Measurements from ENCODE around the gene CHD2. TPM values are rescaled to one million over a fixed set of nuclear protein-coding genes. Genes with fewer than 3 reads are reported as not detected.

CHD2 gene
- total RNA-seq, 1 experiment from 2014 or later: 63.3 TPM

DNA sequence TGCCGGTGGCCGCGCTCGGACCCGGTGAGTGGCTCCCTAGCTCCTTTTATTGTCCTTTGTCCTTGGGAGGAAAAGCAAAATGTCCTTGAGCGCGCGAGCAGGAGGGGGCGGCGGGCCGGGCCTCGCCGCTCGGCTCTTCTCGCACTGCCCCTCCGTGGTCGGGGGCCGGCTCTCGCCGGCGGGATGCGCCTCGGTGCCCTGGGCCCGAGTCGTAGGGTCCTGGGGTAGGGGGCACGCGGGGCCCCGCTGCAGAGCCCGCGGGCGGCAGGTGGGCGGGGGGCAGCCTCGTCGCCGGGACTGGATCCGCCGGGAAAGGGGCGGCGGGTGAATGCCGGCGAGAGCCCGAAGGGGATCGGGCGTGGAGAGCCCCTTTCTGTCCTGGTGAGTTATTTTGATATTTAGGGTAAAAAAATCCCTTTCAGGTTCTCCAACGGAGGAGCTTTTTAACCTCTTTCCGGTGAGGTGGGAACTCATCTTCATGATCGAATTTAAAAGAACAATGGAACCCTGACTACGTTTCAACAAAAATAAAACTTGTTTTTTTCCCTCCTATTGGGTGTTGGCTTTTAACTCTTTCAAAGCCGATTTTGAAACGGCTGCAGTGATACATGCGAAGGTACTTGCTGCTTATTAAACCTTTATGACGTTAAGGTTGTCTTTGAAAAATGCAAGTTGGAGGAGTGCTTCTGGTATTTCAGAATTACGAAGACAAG, 16.8 kb upstream of the CHD2 start:
- Histone ChIP-seq H3K9me3 (ENCODE audit: control insufficient read depth, low read depth, low read length) (no peaks in the 10 kb centered on the region), H2AFZ (ENCODE audit: low read length) (no peak overlapping the region), H3K56ac (ENCODE audit: insufficient read length, low read depth, low read length) (peak overlapping the region; percentile 57), H3K9ac (ENCODE audit: extremely low read depth, insufficient read length, low read length) (peak overlapping the region; percentile 100), H3T11ph (ENCODE audit: low read length) (no peak overlapping the region), H2BK20ac (ENCODE audit: low read depth, low read length, poor library complexity, severe bottlenecking) (no peak overlapping the region), H3K4me1 (ENCODE audit: insufficient read depth, low read length) (peaks cover 6% of the 10 kb centered on the region; the same call in 1 of the 2 replicates), H2BK120ac (ENCODE audit: low read depth, low read length, poor library complexity, severe bottlenecking) (no peak overlapping the region), H3K79me2 (ENCODE audit: insufficient read depth, low read length) (peaks cover 20% of the 10 kb centered on the region; the same call in 1 of the 2 replicates), H4K20me1 (ENCODE audit: control insufficient read depth, insufficient read depth, insufficient read length) (no peaks in the 10 kb centered on the region), H3K27me3 (ENCODE audit: insufficient read depth, low read length) (no peaks in the 10 kb centered on the region), H2BK15ac (ENCODE audit: low read depth, low read length) (no peak overlapping the region), H4K91ac (ENCODE audit: insufficient read length, low read depth, low read length) (no peak overlapping the region), H3K4ac (ENCODE audit: low read depth, low read length) (no peak overlapping the region), H2BK5ac (ENCODE audit: insufficient read length, low read length) (no peak overlapping the region), H3K4me2 (ENCODE audit: insufficient read depth, insufficient read length, low read length) (peak overlapping the region; percentile 59), H2AK5ac (ENCODE audit: insufficient read length, low read length) (no peak overlapping the region), H3K14ac (ENCODE audit: insufficient read depth, low read length) (peak overlapping the region; percentile 94), H3K23ac (ENCODE audit: insufficient read length, low read depth, low read length) (no peak overlapping the region), H3K23me2 (ENCODE audit: insufficient read length, low read depth, low read length, poor library complexity, severe bottlenecking) (peaks cover 4% of the 10 kb centered on the region), H2BK12ac (ENCODE audit: insufficient read length, low read depth, low read length) (no peak overlapping the region), H3K79me1 (ENCODE audit: insufficient read depth, low read depth, low read length, poor library complexity, severe bottlenecking) (no peaks in the 10 kb centered on the region), H4K5ac (ENCODE audit: insufficient read length, low read depth, low read length) (no peak overlapping the region), H4K8ac (replicated peaks; ENCODE audit: insufficient read length, low read depth, low read length) (no peak overlapping the region), H3K27ac (ENCODE audit: insufficient read length, low read depth, low read length) (peak overlapping the region; percentile 73), H3K18ac (ENCODE audit: insufficient read length, low read depth, low read length) (peak overlapping the region; percentile 63)
- TF ChIP-seq, protein P1, sequence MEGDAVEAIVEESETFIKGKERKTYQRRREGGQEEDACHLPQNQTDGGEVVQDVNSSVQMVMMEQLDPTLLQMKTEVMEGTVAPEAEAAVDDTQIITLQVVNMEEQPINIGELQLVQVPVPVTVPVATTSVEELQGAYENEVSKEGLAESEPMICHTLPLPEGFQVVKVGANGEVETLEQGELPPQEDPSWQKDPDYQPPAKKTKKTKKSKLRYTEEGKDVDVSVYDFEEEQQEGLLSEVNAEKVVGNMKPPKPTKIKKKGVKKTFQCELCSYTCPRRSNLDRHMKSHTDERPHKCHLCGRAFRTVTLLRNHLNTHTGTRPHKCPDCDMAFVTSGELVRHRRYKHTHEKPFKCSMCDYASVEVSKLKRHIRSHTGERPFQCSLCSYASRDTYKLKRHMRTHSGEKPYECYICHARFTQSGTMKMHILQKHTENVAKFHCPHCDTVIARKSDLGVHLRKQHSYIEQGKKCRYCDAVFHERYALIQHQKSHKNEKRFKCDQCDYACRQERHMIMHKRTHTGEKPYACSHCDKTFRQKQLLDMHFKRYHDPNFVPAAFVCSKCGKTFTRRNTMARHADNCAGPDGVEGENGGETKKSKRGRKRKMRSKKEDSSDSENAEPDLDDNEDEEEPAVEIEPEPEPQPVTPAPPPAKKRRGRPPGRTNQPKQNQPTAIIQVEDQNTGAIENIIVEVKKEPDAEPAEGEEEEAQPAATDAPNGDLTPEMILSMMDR (conservative IDR thresholded peaks at IDR 0.05): no peak
- H3K27ac Mint-ChIP-seq: peak overlapping the region; percentile 96 to 98 (median 96)
- no CpG with 5 or more reads among the region's 53 CpGs for WGBS (ENCODE audit: extremely low coverage, insufficient read length, low lambda C conversion rate)
- H3K4me1 Mint-ChIP-seq: peaks cover 54% of the 10 kb centered on the region in 2 experiments
- peaks cover 45 to 50% (median 48%) of the 10 kb centered on the region in 3 experiments for H3K36me3 Mint-ChIP-seq (ENCODE audit: insufficient read depth in 1 of 3, low read depth in 3 of 3)
- H3K27me3 Mint-ChIP-seq (ENCODE audit: low read depth): no peaks in the 10 kb centered on the region
- DNase-seq: no peak
- H3K9me3 Mint-ChIP-seq: peaks cover 4% of the 10 kb centered on the region in 2 experiments; a peak in 3 of 5 replicates
- H3K4me3 Mint-ChIP-seq: peak overlapping the region; percentile 89 to 92

All from H9 (cell line).